C1 segment of cervical spinal cord (tissue), 14 donors: ENCODE measurements around the gene DDX47.
"Not testable (repeated sequence)": the region's sequence is repeated elsewhere in the genome, so short reads cannot be mapped to it uniquely, and the experiment has no call there.

Source experiments
- DNase-seq, 14 donors: peaks; one replicate each; lab custom pipeline; 2025; lab: John Stamatoyannopoulos, UW

Gene DDX47

DNA sequence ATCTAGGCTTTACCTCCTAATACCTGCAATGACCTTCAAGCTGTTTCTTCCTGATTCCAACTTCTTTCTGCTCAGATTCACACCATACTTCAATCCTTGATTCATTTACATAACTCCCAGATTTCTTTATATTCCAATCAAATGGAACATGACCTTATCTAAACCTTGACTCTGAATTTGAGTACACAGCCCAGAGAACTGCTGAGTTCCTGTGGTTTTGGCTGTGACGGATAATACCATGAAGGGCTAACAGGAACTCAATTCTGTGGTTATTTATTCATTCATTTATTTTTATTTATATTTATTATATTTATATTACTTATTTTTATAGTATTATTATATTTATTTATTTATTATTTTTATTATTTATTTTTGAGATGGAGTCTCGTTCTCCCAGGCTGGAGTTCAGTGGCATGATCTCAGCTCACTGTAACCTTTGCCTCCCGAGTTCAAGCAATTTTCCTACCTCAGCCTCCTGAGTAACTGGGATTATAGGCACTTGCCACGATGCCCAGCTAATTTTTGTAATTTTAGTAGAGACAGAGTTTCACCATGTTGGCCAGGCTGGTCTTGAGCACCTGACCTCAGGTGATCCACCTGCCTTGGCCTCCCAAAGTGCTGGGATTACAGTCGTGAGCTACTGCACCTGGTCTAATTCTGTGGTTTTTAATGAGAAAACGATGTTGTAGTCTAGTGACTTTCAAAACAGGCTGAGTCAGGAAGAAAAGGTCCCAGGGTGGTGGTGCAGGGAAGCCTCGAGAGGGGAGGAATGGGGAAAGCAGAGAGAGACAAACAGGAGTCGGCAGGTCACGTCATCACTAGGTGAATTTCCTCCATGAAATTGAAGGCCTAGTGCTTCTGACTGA is 16.0 kb upstream of the DDX47 start:
- no peak for DNase-seq

DNA sequence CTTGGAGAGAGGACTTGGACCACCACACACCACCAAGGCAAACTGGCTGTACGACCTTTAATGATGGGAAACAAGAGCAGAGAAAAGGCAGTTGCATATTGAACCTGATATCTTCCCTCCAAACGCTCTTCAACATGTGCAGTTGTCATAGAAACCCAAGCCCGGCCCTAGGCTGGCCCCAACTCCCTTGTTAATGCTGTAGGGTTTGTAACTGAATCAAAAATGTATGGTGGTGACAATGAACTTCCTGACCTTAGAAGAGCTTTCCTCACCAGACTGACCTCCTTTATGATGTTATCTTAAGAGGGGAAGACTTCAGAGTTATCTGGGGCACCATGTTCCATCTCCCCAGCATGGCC is 15.4 kb upstream of the DDX47 start:
- no peak for DNase-seq

DNA sequence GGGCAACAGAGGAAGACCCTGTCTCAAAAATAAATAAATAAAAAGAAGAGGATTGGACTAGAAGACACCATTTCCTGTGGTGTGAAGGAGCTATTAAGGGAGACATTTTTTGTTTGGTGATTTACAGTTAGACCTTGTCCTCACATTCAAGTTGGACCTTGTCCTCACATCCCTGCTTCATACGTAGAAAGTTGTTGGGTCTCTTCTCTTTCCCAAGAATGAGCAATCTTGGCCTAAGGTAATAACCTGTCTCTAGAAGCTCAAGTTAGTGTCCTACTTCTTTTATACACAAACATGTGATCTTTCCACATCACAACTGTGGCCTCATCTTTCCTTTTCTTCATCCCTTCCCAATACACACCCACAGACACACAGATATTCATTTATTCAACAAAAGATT is 14.7 kb upstream of the DDX47 start:
- DNase-seq, result no peak

DNA sequence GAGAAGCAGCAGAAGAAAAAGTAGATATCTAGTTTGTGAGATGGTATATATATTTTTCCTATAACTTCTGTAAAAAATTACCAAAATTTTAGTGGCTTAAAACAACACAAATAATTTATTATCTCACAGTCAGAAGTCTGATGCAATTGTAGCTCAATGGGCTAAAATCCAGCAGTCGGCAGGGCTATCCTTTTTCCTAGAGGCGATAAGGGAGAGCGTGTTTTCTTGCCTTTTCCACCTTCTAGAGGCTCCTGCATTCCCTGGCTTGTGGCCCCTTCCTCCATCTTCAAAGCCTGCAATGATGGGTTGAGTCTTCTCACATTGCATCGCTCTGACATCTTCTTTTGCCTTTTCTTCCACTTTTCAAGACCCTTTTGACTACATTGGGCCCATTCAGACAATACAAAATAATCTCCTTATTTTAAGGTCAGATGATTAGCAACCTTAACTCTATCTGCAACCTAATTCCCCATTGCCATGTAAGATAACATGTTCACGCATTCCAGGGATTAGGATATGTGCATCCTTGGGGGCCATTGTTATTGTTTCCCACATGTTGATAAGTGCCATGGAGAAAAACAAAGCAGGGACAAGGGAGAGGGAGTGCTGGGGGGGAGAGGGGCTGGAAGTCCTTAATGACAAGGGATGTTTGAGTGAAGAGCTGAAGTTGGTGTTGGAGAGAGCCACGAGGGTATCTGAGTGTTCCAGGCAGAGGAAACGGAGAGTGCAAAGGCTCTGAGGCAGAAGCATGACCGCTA is 13.8 kb upstream of the DDX47 start:
- DNase-seq, result no peak

DNA sequence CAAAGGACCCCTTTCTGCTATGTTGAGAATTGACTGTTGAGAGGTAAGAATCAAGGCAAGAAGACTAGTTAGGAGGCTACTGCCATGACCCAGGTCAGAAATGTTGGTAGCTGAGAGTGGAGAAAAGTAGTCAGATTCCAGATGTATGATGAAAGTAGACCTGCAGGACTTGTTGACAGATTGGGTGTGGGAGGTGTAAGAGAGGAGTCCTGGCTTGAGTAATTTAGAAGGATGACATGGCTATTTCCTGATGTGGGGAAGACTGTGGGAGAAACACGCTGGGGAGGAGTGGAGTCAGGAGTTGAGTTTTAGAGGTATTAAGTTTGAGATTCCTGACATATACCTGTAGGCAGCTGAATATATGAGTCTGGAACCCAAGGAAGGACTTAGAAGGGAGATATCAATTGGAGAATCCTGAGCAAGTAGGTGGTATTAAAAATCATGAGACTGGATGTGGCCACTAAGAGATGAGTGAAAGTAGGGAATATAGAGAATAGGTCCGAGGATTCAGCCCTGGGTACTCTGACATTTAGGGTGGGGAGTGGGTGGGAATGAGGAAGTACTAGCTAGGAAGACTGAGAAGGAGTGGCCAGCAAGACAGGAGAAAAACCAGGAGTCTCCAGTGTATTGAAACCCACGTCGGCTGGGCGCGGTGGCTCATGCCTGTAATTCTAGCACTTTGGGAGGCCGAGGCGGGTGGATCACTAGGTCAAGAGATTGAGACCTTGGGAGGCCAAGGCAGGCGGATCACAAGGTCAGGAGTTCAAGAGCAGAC is 12.6 kb upstream of the DDX47 start:
- no peak for DNase-seq

- not testable (repeated sequence) for DNase-seq
Observed at GRCh38 chr12:12801656-12802055, 11.5 kb upstream of the DDX47 start.

- peak in 3 of 14 donors; percentile 5 to 29 (median 6) for DNase-seq
Observed at GRCh38 chr12:12803186-12803585, 10.0 kb upstream of the DDX47 start.

- no peak for DNase-seq
Observed at GRCh38 chr12:12804011-12804410, 9.1 kb upstream of the DDX47 start.

- no peak for DNase-seq
Observed at GRCh38 chr12:12804432-12804886, 8.7 kb upstream of the DDX47 start.

DNA sequence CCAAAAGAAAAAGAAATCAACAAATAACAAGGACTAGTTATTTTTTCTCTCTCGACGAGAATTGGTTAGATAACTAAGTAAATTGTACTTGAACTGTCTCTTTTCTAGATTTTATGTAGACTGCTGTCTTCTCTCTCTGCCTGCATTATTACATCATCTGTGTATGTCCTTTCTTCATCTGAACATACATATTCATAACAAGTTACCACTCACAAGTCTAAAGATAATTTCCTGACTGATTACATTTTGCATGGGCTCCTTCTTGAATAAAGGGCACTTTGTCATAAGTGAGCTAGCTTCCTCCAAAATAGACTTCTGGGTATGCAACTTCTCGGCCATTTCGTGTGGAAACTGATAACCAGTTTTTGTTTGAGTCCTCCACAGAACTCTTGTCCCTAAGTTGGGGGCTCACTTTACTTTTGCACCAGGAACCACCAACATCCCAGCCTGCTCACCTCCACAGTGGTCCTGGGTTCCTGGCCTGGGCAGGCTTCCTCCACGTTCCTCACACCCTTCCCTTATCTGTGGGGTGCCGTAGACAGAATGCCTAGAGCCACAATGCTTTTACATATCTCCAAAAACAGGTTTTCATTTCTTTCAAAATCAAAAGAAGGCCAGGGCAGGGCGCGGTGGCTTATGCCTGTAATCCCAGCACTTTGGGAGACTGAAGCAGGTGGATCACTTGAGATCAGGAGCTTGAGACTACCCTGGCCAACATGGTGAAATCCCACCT is 6.2 kb upstream of the DDX47 start:
- DNase-seq, result no peak

DNA sequence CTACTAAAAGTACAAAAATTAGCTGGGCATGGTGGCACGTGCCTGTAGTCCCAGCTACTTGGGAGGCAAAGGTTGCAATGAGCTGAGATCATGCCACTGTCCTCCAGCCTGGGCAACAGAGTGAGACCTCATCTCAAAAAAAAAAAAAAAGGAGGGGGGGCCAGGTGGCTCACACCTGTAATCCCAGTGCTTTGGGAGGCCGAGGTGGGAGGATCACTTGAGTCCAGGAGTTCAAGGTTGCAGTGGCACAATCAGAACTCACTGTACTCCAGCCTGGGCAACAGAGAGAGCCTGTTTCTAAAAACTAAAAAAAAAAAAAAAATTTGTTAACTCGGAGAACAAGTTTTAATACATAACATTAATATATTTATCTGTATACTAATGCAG is 5.6 kb upstream of the DDX47 start:
- DNase-seq, result not testable (repeated sequence)

DNA sequence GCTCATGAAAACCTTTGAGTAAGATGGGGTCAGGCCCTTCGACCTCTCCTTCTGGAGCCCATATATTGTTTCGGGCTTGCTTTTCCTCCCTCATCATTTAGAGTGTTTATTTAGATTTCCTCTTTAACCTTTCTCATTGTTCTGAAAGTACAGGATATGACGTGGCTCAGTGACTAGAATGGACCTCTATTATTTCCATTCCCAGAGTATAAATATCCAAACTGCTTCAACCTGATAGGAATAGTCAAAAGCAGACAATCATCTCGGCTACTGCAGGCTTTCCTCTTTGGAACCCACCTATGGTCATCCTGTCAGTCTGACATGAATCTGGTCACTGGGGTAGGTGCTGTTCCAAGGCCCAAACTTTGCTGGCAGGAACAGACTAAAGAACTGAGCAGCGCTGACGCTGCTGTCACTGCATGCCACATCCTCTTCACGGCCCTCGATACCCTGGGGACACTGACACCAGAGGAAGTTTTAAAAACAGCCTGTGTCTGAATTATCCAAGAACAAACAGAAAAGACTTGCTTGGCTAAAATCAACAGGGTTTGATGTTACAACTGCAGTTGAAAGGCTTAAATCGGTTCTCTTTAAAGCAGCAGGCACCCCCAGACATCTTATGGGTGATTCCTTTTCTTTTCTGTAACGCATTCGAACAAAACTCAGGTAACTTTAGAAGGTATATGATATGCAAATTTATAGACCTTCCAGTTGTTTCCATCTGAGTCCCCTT is 5.0 kb upstream of the DDX47 start:
- peak in 2 of 14 donors; percentile 3 to 28 for DNase-seq

- DNase-seq, result no peak
Observed at GRCh38 chr12:12810553-12811021, 2.6 kb upstream of the DDX47 start.

GRCh38 chr12:12811343-12811742 is 1.8 kb upstream of the DDX47 start:
- peak in 1 of 14 donors; percentile 5 for DNase-seq

GRCh38 chr12:12812174-12812573 is 972 bp upstream of the DDX47 start:
- no peak for DNase-seq

GRCh38 chr12:12812618-12813119 is 477 bp upstream of the DDX47 start:
- DNase-seq, result no peak

- no peak for DNase-seq
Observed at GRCh38 chr12:12817616-12818015, 4.5 kb downstream of the DDX47 start.

DNA sequence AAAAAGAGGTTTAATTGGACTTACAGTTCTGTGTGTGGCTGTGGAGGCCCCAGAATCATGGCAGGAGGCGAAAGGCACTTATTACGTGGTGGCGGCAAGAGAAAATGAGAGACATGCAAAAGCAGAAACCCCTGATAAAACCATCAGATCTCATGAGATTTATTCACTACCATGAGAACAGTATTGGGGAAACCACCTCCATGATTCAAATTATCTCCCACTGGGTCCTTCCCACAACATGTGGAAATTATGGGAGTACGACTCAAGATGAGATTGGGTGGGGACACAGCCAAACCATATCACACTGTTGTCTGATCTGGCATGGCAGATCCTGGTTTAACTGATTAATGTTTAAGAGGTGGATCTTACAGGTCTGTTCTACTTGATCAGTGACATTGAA is 5.6 kb downstream of the DDX47 start:
- DNase-seq, result no peak

GRCh38 chr12:12819221-12819620 is 6.1 kb downstream of the DDX47 start:
- no peak for DNase-seq

GRCh38 chr12:12819752-12820311 is 6.7 kb downstream of the DDX47 start:
- DNase-seq, result no peak
